Subcutaneous adipose tissue (tissue), 4 donors: ENCODE data around the gene MASP1. TPM values are rescaled to one million over a fixed set of nuclear protein-coding genes. Genes with fewer than 3 reads are reported as not detected.

ENCODE experiments used
- total RNA-seq, 4 donors: library from RNA; depleted of rRNA; stranded (reverse); fragments of >200 nt; gene quantifications; one replicate each; pipeline ENCODE4 v1.1.0, GENCODE V29; 2016
- TF ChIP-seq, protein P1 (sequence below): fragments of 450-650 bp; IDR thresholded peaks from one replicate; pipeline ENCODE4 v1.5.1; 2016; ENCODE audit warnings: low read depth, mild to moderate bottlenecking, control low read depth, antibody characterized with exemption, moderate library complexity

Gene MASP1
- total RNA-seq, 4 donors from 2014 or later, result 1.5 to 20.4 (median 7.6) TPM

DNA sequence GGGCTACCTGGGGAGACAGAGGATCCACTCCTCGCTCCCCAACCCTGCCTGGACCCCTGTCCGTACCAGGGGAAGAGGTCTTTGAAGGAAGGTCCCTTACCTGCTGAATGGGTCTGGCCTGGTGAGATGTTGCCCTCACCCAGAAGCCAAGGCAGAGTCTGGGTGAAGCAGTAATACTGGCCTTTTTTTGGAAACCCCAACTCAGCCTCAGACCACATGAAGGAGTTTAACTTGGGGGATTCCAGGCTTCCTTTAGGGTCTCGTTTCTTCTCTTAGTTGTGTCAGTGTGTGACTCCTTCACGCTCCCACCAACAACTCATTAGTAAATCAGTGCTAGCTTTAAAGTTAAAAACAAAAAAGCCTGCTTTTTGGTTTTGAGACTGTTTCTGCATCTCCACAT, 48.6 kb downstream of the MASP1 start:
- TF ChIP-seq, protein P1, sequence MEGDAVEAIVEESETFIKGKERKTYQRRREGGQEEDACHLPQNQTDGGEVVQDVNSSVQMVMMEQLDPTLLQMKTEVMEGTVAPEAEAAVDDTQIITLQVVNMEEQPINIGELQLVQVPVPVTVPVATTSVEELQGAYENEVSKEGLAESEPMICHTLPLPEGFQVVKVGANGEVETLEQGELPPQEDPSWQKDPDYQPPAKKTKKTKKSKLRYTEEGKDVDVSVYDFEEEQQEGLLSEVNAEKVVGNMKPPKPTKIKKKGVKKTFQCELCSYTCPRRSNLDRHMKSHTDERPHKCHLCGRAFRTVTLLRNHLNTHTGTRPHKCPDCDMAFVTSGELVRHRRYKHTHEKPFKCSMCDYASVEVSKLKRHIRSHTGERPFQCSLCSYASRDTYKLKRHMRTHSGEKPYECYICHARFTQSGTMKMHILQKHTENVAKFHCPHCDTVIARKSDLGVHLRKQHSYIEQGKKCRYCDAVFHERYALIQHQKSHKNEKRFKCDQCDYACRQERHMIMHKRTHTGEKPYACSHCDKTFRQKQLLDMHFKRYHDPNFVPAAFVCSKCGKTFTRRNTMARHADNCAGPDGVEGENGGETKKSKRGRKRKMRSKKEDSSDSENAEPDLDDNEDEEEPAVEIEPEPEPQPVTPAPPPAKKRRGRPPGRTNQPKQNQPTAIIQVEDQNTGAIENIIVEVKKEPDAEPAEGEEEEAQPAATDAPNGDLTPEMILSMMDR, result no peak

DNA sequence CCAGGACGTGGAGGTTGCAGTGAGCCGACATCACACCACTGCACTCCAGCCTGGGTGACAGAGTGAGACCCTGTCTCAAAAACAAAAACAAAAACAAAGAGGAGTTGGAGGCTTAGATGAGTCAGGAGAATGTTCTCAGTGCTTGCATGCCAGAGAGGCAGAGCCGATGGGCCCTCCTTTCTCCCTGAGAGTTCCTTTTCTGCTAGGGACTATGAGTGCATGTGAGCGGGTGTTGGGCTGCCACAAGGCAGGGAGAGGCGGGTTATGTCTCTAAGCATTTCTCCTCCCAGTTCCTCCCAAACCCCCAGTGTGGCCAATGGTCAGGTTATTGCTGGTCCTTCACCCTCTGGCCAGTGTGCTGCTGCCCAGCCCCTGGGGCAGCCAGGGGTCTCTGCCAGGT, 49.1 kb downstream of the MASP1 start:
- TF ChIP-seq, protein P1, result no peak

DNA sequence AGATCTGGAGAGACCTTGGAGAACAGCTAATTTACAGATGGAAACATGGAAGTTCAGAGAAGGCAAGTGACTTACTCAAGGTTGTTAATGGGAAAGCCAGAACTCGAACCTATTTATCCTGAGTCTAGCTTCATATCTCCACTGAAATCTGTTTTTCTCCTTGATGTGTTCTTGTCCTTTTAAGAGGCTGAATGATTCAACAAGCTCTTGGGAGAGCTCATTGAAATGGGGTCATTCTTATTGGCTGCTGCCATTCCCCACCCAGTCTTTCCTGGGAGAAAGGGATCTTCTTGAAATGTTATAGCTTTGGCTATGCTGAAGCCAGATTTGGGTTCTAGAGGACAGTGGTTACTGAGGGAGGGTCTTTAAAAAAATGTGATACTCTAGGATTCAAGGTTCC, 53.3 kb downstream of the MASP1 start:
- TF ChIP-seq, protein P1, result no peak

DNA sequence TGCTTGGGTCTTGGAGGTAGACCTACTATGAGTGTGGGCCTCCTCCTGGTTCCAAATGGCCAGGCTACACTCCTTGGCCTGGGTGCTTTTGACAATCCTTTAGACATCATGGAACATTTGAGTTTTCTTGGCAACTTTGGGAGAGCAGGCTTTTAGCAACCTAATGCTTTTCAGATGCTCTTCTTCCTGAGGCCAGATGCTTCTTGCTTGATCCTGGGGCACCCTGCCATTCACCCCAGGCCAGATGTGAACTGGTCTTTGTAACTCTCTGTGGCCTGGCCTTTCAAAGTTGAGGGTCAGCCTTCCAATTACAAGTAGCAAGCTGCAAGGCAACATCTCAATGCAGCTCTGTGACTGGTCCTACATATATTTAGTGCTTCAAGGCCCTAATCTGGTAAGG, 53.8 kb downstream of the MASP1 start:
- TF ChIP-seq, protein P1, result no peak

DNA sequence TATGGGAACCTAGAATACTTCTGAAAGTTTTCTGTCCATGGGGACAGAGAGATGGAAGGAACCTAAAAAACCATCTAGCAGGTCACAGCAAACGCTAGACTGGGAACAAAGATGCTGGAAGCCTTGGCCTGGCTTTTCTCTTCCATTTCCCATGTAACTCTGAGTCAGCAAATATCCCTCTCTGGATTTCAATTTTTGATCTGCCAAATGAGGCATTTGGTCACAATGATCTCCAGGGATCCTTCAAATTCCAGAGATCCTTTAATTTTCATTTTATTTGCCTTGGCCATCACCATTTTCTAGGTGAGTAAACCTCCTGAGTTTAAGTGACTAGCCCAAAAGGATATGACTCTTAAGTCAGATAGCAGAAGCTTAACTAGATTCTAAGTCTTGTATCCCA, 54.6 kb downstream of the MASP1 start:
- TF ChIP-seq, protein P1, result no peak

DNA sequence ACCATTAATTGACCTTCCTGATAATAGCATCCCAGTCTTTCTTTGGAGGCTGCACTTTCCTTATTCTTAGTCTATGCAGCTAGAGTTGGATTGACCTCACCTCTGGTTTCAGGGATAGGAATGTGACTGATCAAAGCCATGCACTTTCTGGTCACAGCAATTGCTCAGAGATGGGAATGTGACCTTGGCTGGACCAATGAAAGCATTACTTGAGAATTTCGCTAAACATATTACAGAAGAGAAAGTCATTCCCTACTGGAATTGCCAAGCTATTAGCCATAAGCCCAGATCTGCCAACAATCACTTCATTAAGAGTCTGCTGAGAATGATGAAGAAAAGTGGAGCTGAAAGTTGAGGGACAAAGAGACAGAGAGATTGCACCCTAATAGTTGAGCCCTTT, 61.5 kb downstream of the MASP1 start:
- TF ChIP-seq, protein P1, result no peak

DNA sequence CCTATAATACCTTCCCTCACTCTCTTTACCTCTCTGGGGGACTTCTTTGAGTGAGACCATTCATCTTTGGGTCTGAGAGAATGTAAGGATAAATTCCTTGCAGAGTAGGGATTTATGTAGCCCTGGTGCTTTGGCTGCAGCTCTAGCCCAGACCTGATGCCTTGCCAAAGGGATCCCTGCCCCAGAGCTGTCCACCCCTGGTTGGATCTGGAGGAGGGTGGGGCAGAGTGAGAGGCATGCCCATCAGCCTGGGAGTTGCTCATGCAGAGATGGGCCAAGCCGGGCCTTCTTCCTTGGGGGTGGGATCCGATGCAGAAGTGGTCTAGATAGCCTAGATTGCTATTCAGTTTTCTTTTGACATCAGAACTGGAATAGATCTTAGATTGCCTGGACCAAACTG, 62.8 kb downstream of the MASP1 start:
- TF ChIP-seq, protein P1, result no peak
